GM18498 (cell line): ENCODE measurements around the gene AGPS.
"Not testable (repeated sequence)": the region's sequence is repeated elsewhere in the genome, so short reads cannot be mapped to it uniquely, and the experiment has no call there.

Source experiments
- ATAC-seq: cut with Tn5 transposase; IDR thresholded peaks from one replicate; pipeline ENCODE4 v1.9.1; 2021; ENCODE audit warnings: mild to moderate bottlenecking, moderate library complexity; ENCODE audit not compliant: unreplicated experiment

The AGPS gene

DNA sequence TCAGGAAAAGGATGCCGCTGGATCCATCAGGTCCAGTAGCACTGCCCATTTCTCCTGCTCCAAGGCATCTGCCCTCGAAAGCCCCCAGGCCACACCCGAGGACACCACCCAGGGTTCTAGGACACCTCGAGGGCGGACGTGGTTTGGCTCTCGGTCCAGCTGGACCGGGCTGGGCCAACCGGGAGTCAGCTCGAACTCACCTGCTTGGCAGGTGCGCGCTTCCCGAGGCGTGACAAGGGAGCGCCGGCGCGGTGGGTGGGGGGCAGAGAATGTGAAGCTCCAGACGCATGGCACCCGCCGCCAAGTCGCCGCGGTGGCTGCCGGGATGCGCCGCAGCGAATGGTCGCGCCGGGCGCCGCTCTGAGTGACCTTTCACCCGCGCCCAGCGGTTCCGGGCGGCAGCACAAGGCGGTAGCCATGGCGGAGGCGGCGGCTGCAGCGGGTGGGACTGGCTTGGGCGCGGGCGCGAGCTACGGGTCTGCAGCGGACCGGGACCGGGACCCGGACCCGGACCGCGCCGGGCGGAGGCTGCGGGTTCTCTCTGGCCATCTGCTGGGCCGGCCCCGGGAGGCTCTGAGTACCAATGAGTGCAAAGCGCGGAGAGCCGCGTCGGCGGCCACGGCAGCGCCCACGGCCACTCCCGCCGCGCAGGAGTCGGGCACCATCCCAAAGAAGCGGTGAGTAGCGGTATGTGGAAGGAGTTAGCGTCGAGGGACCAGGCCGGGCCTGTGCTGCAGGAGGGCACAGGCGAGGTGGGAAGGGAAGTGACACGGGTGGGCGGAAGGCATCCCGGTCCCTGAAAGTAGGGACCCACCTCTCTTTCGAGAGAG is at the start of gene AGPS:
AGPS (plus strand) TSS at position 401 of the 830 bp plus-strand sequence; CDS start at position 418, 17 bp downstream.
- peak; percentile 94 for ATAC-seq

DNA sequence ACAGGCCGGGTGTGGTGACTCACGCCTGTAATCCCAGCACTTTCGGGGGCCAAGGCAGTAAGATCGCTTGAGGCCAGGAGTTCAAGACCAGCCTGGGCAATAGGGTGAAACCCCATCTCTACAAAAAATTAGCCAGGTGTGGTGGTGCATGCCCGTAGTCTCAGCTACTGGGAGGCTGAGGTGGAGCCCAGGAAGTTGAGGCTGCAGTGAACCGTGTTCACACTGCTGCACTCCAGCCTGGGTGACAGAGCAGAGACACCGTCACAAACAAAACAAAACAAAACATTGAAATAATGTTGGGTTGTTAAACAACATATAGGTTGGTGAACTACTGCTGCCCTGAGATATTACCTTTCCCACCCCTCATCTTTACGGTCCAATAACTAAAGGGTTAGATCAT is 48.8 kb upstream of the AGPS start:
- ATAC-seq = no peak

- no peak for ATAC-seq
These were observed 48.3 kb upstream of the AGPS start for GRCh38 chr2:177344316-177344715.

GRCh38 chr2:177346192-177346591 is 46.4 kb upstream of the AGPS start:
- no peak for ATAC-seq

GRCh38 chr2:177347570-177347969 is 45.0 kb upstream of the AGPS start:
- no peak for ATAC-seq

DNA sequence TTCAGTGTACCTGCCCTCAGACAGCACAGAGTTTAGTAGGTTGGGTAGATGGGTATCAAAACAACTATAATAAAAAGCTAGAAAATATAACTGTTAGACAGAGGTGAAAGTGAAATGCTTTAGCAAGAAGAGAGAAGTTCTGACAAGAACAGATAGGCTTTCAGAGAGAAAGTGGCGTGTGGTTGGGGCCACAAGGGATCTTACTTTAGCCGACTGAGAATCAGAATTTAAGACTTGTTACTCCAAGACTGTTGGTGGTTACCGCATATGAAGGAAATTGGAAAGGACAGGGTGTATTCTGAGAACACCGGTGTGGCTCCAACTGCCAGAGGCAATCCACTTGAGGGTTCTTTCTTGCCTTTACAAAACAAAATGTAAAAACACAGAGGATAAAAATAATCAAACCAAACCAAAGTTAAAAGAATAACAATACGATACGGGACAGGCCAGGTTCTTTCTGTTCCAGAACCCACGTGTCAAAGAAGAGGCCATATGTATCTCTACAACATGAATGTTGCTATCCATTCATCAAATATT is 44.4 kb upstream of the AGPS start:
- ATAC-seq = peak; percentile 61

GRCh38 chr2:177348733-177349693 is 43.6 kb upstream of the AGPS start:
- ATAC-seq = no peak

DNA sequence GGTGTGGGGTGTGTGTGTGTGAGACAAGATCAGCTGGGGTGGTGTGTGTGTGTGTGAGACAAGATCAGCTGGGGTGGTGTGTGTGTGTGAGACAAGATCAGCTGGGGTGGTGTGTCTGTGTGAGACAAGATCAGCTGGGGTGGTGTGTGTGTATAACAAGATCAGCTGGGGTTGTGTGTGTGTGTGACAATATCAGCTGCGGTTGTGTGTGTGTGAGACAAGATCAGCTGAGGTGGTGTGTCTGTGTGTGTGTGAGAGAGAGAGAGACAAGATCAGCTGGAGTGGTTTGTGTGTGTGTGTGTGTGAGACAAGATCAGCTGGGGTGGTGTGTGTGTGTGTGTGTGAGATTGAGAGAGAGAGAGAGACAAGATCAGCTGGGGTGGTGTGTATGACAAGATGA is 41.9 kb upstream of the AGPS start:
- not testable (repeated sequence) for ATAC-seq

- not testable (repeated sequence) for ATAC-seq
These were observed 41.5 kb upstream of the AGPS start for GRCh38 chr2:177351121-177351520.

DNA sequence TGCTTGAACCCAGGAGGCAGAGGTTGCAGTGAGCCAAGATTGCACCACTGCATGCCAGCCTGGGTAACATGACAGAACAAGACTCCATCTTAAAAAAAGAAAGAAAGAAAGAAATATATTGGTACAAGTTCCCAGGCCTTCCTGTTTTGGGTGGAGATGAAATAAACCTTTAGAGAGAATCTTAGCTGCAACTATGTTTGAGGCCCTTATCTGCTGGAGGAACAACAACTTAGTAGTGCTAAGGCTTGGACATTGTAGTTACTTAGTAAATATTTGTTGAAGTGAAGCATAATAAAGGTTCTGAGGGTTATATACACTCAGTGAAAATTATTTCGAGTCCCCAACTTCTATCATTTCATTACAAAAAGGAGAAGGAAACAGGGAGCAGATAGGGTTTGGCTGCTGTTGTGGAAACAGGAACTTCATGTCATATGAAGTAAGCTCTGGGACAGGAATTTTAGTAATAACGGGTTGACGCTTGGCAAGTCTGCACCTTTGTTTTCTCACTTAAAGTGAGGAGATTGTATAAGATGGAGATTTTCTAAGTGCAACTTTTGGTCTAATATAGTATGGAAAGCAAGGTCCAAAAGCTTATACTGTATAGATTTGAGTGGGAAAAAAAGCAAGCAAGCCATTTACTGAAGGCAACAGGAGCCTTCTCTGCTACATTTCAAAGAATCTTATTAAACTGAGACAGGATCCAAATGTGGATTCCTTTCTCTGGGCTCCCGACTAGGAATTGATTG is 40.0 kb upstream of the AGPS start:
- ATAC-seq = no peak

DNA sequence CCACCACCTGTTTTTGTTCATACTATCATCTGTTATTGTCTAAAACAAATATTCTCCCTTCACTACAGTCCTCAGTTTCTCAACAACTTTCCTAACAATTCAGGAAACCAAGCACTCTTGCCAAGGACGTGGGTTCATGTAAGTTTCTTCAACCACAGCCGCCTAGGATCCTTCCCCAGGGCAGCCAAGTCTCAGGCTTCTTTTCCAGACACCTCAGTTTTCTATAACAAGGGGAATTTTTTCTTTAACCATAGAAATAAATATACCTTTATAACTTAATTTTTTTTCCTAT is 39.4 kb upstream of the AGPS start:
- no peak for ATAC-seq

DNA sequence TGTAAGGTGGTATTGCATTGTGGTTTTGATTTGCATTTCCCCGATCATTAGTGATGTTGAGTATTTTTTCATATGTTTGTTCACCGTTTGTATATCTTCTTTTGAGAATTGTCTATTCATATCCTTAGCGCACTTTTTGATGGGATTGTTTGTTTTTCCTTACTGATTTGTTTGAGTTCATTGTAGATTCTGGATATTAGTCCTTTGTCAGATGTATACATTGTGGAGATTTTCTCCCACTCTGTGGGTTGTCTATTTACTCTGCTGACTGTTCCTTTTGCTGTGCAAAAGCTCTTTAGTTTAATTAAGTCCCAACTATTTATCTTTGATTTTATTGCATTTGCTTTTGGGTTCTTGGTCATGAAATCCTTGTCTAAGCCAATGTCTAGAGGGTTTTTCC is 38.0 kb upstream of the AGPS start:
- not testable (repeated sequence) for ATAC-seq

DNA sequence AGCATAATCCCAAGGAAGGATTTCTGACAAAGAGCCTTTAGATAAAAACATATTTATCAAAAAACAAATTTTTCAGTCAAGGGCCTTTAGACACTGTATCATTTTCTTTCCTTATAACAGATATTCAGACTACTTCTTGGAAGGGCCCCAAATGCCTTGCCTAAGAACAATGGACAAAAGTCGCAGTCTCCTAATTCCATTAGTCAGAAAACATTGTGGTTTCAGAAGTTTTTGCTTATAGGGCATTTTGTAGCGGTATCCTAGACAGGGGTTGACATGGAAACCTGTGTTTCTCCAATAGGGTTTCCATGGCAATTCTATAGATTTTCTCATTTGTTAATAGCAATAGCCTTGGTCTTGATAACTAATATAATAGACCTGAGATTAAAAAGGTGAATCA is 36.7 kb upstream of the AGPS start:
- ATAC-seq = no peak

DNA sequence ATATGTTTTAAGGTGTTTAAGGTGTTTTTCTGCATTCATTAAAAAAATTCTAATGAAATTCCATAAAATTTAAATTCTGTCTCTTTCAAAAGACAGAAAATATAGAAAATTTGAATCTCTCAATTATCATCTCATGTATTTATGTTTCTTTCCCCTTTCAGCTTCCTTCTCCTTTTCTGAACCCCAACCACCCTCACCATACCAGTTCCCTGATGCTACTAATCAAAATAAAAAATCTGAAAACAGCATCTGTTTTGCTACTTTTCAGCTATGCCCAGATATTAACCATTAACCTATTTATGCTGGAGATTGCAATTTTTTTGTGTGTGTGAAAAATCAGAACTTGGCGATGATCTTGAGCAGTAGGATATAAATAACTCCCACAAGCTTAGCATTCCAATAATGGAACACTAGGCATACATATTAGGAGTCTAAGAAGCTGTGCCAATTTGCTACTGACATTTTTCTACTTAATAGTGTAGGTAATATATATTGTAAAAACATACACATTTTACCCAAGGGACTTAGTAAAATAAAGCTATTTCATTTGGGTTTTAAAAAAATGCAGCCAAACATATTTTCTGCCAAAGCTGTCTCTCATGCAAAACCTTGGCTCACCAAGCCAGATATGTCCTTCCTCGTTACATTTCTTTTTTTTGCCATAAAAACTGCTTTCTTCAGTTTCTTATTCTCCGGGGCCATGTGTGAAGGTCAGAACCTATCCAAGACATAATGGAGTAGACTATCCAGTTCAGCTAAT is 32.6 kb upstream of the AGPS start:
- no peak for ATAC-seq

- no peak for ATAC-seq
These were observed 30.1 kb upstream of the AGPS start for GRCh38 chr2:177362499-177362898.

DNA sequence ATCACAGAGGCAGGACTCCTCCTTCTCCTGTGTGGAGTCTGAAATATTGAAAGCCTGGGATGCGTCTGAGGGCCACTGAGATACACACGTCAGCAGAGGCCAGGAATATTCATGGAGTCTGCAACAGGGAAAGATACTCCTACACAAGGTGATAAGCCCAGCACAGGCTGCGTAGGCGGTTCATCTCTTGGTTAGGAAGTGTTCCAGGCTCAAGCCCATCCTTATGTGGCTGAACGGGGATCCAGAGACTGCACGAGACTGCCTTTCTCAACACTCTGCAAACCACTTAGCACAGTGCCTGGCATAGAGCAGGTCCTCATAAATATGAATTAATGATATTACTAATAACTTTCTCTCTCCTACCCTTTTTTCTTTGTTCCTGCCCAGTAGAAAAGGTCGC is 29.2 kb upstream of the AGPS start:
- ATAC-seq = no peak

DNA sequence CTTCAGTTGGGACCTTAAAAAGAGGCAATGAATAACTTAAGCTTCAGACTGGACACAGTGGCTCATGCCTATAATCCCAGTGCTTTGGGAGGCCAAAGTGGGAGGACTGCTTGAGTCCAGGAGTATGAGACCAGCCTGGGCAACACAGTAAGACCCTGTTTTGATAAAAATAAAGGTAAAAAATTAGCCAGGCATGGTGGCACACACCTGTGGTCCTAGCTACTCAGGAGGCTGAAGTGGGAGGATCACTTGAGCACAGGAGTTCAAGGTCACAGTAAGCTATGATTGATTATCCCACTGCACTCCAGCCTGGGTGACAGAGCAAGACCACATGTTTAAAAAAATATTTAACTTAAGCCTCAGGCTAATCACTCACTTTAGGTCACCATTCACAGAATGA is 26.8 kb upstream of the AGPS start:
- ATAC-seq = not testable (repeated sequence)

GRCh38 chr2:177368023-177368422 is 24.6 kb upstream of the AGPS start:
- ATAC-seq = not testable (repeated sequence)

DNA sequence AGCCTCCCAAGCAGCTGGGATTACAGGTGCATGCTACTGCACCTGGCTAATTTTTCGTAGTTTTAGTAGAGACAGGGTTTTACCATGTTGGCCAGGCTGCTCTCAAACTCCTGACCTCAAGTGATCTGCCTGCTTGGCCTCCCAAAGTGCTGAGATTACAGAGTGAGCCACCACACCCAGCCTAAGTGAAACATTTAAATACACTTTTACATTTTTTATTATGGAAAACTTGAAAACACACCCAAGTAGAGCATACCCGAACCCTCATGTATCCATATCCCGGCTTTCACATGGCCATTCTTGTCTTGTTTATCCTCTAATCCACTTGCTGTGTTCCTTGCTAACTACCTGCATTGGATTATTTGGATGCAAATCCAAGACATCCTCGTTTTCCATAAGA is 13.2 kb upstream of the AGPS start:
- no peak for ATAC-seq

DNA sequence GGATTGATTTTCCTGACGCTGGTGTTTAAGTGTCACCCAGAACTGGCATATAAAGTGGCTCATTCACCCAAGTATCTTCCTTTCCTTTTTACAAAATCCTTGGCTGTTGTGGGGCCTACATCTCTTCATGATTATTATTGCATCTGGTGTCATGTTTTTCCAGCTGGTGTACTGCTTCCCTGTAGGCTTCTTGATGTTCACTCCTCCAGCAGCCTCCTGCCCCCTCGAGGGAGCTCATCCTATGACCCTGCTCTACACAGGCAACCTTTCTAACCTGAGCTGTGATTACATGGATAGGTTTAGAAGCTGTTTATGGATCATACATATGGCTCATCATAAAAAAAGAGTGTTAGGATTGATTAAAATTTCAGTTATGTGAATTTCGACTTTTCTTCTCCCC is 12.4 kb upstream of the AGPS start:
- no peak for ATAC-seq
